NCI-H1694 treated with DMSO at 0.1 percent for 48 hours (cell line): ENCODE measurements around the gene LRMDA.

Experiments used
- DNase-seq: peaks from one replicate; lab custom pipeline; 2025; lab: John Stamatoyannopoulos, UW

LRMDA gene

DNA sequence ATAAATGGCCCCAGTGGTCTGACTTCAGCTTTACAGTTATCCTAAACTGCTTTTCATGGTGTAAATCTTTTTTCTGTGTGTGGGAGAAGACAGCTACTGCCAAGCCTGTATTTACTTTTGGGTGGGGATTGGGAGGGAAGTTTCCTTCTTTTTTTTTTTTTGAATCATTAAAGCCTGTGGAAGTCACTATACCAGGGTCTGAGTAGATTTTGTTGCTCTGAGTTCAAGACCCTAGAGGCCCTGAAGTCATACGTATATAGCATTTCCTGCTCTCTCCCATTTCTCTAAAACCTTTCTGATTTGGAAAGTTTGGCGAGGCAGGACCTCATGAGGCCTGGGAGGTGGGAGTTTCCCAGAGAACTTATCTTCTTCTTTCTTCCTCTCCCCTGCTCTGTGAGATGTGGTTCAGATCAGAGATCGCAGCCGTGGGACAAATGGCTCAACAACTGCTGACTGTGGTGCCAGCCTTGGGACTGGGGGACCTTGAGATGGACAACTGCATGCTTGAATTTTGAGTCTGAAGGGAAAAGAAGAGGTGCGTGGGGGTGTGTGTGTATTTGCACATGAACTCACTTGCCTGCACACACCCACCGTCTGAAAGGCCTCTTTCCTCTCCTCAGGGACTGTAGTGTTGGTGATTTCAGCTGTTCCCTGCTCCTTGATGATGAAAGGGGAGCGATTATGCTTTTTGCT lies 18.1 kb downstream of the LRMDA start:
- DNase-seq: no peak

- no peak for DNase-seq
These were observed 18.6 kb downstream of the LRMDA start for GRCh38 chr10:75450075-75450445.

- DNase-seq: no peak
These were observed 19.5 kb downstream of the LRMDA start for GRCh38 chr10:75450644-75451640.

DNA sequence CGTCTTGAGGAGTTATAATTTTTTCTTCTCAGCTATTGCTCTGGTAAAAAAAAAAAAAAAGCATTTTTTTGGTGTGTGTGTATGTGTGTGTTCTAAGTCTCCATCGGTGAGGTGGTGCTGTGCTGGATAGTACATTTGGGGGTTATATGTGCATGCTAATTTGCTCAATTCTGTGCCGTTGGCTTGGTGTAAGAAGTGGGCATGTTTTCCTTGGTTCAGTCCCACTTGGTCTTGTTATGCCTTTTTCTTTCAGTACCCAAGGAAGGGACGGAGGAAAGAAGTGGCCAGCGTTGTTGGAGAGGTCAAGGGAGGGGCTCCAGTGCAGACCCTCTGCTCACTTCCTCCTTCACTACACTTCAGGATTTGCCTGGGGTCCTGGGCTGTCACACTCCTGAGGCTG lies 20.4 kb downstream of the LRMDA start:
- no peak for DNase-seq

GRCh38 chr10:75452997-75453396 lies 21.6 kb downstream of the LRMDA start:
- DNase-seq: no peak

DNA sequence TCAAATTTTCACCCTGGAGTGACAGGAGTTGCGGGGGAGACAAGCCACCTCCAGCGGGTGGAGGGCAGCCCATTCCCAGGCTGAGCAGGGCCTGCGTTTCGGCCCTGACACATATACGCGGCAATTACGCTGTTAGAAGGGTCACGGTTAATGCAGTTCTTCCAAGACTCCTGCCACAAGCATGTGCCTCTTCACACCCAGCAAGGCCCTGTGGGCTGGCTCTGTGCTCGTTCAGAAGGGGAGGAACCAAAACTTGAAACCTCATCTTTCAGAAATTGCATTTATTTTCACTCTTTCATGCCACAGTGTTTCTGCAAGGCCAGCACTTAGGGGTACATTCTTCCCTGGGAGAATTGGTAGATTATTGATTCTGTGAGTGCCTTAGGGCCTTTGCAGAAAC lies 24.7 kb downstream of the LRMDA start:
- no peak for DNase-seq

DNA sequence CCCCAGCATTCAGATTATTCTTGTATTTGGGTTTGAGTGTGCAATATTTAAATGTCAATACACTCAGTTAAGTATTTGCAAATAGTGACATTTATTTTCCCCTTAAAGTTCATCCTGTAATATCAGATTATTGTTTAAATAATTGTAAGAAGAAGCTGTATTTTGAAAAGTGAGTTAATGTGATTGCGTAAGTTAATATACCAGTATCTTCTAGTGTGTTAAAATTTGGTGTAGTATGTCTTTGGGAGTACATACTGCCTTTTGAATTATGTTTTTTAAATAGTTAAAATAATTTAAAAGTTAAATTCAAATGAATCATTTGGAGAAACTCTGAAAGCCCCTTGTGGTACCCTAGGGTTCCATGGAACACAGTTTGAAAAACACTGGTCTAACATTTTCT lies 28.6 kb downstream of the LRMDA start:
- no peak for DNase-seq

- DNase-seq: no peak
These were observed 30.5 kb downstream of the LRMDA start for GRCh38 chr10:75461672-75462649.

- DNase-seq: no peak
These were observed 31.4 kb downstream of the LRMDA start for GRCh38 chr10:75462865-75463264.

DNA sequence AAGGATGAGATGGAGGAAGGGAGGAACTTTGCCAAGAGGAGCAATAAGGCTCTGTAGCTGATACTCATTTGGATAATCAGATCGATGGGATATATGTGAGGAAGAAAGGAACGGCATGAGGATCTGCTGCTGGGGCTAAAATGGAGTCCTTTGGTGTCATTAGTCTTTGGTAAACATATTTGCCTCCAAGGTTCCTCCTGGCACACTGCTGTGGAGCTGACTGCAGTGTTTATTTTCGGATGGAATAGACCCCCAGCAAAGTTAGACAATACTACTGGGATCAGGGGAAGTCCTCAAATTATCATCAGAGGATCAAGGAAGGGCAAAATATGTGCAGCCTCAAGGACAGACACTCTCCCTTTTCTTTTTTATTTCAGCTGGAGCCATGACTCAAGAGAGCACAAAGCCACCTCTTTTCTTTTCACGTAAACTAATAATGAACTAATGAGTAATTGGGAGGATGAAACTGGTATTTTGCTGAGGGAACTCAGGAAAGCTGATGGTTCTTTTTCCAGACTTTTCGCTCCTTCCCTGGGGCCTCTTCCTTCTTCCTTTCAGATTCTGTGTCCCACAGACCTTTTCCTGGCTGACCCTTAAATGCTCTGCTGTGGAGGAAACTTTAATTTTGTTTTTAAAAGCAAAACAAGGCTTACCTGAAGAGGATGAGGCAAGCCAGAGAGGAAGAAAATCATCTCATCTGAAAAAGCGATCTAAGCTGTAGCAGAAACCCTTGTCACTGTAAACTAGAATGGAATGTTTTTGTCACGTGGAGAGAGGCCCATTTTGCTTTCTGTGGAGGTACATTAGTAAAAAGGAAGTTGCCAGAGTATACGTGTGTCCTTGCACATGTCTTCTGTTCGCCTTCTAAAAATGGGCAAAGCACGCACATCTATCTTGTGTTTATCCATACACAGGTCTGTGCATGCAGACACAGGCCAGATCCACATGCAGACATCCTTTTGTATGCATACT lies 33.3 kb downstream of the LRMDA start:
- DNase-seq: no peak

DNA sequence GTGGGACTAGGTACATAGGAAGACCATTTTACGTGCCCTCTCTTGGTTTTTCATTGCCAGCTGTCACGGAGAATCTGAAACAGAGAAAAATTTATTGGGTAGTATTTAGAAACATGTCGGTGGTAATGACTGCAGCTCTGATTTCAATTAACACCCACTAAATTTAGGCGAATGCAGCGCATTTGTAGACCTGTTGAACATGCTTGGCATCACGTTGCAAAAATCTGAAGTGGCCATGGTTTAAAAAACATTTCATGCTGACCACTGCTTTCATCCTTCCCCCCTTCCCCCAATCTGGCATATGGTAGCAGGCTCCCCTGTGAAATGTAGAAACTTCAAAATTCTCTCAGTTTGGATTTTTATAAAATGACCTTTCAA lies 34.0 kb downstream of the LRMDA start:
- DNase-seq: no peak

DNA sequence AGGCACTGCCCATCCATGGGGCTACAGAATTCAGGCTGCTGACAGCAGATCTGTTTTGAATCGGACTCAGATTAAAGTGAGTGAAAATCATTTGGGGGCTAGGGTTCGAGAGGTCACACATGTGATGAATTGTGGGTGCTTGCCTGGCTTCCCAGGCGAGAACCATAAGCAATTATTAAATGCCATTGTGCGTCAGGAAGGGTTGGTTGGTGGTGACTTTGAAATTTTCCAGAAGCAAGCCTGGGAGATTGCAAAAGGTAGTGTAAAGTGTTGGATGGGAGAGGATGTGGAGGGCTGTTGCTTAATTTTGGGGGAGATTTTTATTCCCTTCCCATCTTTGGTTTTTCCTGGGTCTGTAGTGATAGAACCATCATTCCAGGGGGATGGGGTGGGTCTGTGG lies 34.6 kb downstream of the LRMDA start:
- DNase-seq: no peak

GRCh38 chr10:75466886-75467285 lies 35.5 kb downstream of the LRMDA start:
- no peak for DNase-seq

DNA sequence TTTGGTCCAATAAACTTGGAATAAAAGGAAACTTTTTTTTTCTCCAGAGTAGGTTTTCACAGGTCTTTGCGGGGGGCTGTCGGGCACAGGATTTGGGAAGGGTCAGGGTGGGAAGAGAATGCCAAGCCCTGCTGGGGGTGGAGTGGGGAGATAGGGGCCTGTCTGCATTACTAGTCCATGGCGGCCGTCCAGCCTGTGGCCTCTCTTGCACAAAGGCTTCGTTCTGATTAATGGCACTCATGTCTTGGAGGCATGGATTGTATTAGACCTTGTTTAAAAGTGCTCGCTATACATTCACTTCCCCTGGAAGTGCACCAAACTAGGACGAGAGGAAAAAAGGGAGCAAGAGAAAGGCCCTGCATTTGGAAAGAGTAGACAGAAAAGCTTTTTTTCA lies 37.2 kb downstream of the LRMDA start:
- no peak for DNase-seq

DNA sequence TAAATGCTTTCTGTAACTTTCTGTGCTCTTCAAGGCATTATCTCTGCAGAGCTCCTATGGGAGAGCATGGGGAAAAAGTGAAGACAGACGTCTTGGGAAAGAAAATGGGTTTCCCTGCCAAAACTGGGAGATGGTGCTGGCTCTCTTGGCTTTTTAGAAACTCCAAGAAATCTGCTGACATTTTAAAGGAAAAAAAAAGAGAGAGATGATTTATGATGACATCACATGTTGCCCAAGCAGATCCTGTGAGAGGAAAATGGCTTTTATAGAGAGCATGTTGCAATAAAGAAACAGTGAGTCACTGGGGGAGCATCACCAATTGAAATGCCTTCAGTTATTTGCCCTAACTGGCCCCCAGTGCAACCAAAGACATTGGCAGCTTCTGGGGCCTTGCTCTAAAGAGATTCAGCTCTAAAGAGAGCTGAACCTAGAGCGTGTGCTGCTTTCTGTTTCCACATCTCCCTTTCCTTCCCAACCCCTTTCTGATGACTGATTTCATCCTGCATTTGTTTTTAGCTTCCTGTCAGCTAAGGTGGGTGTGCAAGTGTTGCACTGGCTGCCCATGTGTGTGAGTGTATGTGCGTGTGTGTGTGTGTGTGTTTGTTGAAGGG lies 37.7 kb downstream of the LRMDA start:
- no peak for DNase-seq

DNA sequence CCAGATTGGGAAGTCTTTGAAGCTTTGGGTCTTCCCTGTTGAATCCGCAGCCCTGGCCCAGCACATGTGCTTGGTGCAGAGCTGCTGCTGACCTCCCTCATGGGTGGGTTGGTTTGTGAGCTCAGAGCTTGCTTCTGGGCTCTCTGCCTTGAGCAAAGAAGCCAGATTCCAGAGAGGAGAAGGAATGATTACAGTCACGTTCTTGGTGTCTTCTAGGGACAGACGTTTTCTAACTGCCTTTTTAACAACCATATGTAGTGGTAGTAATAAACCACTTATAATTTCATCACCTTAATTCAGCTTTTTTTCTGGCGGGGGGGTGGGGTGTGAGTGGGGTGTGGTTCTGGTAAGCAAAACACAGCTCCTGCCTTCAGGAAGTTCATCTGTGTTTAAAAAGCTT lies 39.5 kb downstream of the LRMDA start:
- no peak for DNase-seq

DNA sequence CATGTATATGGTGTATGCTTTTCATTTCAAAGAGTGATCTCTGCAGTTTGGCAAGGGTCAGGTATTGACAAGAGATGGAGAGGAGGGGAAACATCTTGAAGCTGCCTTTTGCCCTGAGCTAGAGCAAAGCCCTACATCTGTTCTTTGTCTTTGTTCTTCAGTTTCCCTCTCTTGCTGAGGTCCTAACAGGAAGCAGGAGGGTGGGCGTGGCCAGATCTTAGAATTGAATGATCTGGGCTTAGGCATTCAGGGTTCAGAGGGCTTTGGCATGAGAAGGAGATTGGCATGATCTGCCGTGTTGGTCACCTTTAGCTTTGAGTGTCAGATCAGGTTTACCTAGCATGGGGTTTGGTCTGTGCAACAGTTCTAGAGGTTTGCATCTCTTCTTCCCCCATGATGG lies 41.3 kb downstream of the LRMDA start:
- no peak for DNase-seq

DNA sequence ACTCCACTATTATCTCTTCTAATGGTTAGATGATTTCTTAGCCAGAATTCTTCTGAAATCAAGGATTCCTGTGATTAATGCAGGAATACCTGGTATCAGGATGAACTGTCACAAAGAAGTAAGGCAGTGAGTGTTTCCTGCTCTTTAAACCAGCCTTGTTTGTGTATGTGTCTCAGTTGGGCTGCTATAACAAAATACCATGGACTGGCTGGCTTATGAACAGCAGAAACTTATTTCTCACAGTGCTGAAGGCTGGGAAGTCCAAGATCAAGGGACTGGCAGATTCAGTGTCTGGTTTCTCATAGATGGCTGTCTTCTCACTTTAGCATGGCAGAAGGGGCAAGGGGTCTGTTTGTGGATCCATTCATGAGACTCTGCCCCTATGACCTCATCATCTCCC lies 42.7 kb downstream of the LRMDA start:
- no peak for DNase-seq

DNA sequence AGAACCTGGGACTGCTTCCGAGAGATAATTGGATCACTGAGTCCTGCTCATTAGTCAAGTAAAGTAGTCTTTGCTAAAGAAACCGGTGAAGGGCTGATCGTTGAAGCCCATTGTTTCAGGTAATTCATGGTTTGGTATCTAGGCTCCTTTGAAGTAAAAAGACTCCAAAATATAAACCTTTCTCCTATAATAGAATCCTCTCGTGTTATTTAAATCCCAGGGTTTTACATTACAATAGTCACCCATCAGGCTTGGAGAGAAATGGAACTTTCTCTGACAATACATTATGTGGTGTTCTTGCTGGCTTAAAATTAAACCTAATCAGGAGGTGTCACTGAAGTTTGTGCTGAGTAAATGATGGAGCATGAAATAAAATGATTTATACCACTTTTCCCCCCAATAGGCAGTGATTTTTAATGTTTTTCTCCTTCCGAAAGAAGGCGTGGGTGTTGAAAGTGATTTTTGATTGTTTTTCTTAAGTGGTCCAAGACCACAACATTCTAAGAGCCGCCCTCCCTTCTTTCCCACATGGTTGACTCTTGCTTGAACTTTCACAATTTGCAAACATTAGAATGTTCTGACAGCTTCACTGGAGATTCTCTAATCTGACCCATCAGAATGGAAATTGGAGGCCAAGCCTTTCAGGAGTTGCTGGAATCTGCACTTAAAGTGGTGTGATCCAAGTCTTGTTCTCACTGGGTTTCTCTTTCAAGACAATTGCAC lies 44.2 kb downstream of the LRMDA start:
- DNase-seq: no peak

- DNase-seq: no peak
These were observed 45.1 kb downstream of the LRMDA start for GRCh38 chr10:75476569-75476968.
